Lower lobe of right lung (tissue), 2 donors: ENCODE measurements around the gene SPDYE6. TPM values are rescaled to one million over a fixed set of nuclear protein-coding genes. Genes with fewer than 3 reads are reported as not detected.
A peak's percentile ranks its signal among the peaks of the same experiment; 100 is the strongest.
"Not testable (repeated sequence)": the region's sequence is repeated elsewhere in the genome, so short reads cannot be mapped to it uniquely, and the experiment has no call there.

Source experiments
- ATAC-seq, 2 donors: fragments of 200-7000 bp; cut with Tn5 transposase; one replicate each; pipeline ENCODE4 v1.9.1; 2020 to 2022; ENCODE audit warnings: mild to moderate bottlenecking in 2 of 2, moderate library complexity in 2 of 2
- DNase-seq: peaks from one replicate; pipeline ENCODE4 v3.0.0-alpha.2; 2020
- H3K27ac ChIP-seq: fragments of 200-600 bp; one replicate; pipeline ENCODE4 v1.8.0; 2022
- H3K27me3 ChIP-seq: fragments of 200-600 bp; one replicate; pipeline ENCODE4 v1.8.0; 2022; ENCODE audit warnings: low read depth
- H3K36me3 ChIP-seq: fragments of 200-600 bp; one replicate; pipeline ENCODE4 v1.8.0; 2022; ENCODE audit warnings: mild to moderate bottlenecking
- H3K4me1 ChIP-seq: fragments of 200-600 bp; one replicate; pipeline ENCODE4 v1.8.0; 2022
- H3K4me3 ChIP-seq: fragments of 200-600 bp; one replicate; pipeline ENCODE4 v1.8.0; 2022; ENCODE audit warnings: mild to moderate bottlenecking
- H3K9me3 ChIP-seq: fragments of 200-600 bp; one replicate; pipeline ENCODE4 v1.8.0; 2022
- CTCF ChIP-seq: fragments of 200-600 bp; IDR thresholded peaks from one replicate; pipeline ENCODE4 v1.8.0; 2022; ENCODE audit warnings: antibody characterized with exemption, mild to moderate bottlenecking
- intact Hi-C: fragments of 100-400 bp; cut with DNase I; formaldehyde crosslinking; loops from one replicate; pipeline ENCODE4 v1.11.0; 2022
- total RNA-seq: library from RNA; stranded (reverse); fragmentation: NEBNext Ultra II Directional; extraction: Animal tissue kit (Norgen Biotek cat#: 25700); gene quantifications from one replicate; pipeline ENCODE4 v1.2.1, GENCODE V29; 2021
- donor health status: DM: no; HTN: yes; CAD: no; lungs with severe emphysema.

The SPDYE6 gene
- total RNA-seq, 1 donor from 2014 or later: not detected

- ATAC-seq, H3K4me1 ChIP-seq, H3K27me3 ChIP-seq, H3K9me3 ChIP-seq, intact Hi-C loops, DNase-seq, H3K36me3 ChIP-seq: not testable (repeated sequence)
- H3K4me3 ChIP-seq: peak overlapping the region; percentile 74
- peak overlapping the region; percentile 83 for H3K27ac ChIP-seq
Observed at GRCh38 chr7:102364394-102364886, 8.2 kb upstream of the SPDYE6 start.

- H3K4me3 ChIP-seq: peak overlapping the region; percentile 74
- H3K4me1 ChIP-seq, intact Hi-C loops, H3K27me3 ChIP-seq, H3K9me3 ChIP-seq, H3K36me3 ChIP-seq: not testable (repeated sequence)
- ATAC-seq (peak; percentile 100), DNase-seq (peak; percentile 97)
- H3K27ac ChIP-seq: peak overlapping the region; percentile 83
- peak; percentile 23 for TF ChIP-seq CTCF
Observed at GRCh38 chr7:102363549-102364393, 7.5 kb upstream of the SPDYE6 start.

GRCh38 chr7:102346983-102347382, 9.3 kb downstream of the SPDYE6 start:
- H3K27me3 ChIP-seq, H3K36me3 ChIP-seq, DNase-seq, H3K4me3 ChIP-seq, H3K27ac ChIP-seq, H3K9me3 ChIP-seq, H3K4me1 ChIP-seq, intact Hi-C loops, ATAC-seq: not testable (repeated sequence)

- H3K27me3 ChIP-seq, DNase-seq, H3K4me1 ChIP-seq, H3K27ac ChIP-seq, H3K36me3 ChIP-seq, ATAC-seq, H3K9me3 ChIP-seq, intact Hi-C loops, H3K4me3 ChIP-seq: not testable (repeated sequence)
Observed at GRCh38 chr7:102340599-102341368, 15.5 kb downstream of the SPDYE6 start.

- ATAC-seq, H3K36me3 ChIP-seq, H3K9me3 ChIP-seq, intact Hi-C loops, H3K4me3 ChIP-seq, H3K27ac ChIP-seq, DNase-seq, H3K27me3 ChIP-seq, H3K4me1 ChIP-seq: not testable (repeated sequence)
Observed at GRCh38 chr7:102337420-102337819, 18.8 kb downstream of the SPDYE6 start.

GRCh38 chr7:102337002-102337401, 19.2 kb downstream of the SPDYE6 start:
- H3K4me3 ChIP-seq, intact Hi-C loops, H3K9me3 ChIP-seq: not testable (repeated sequence)

GRCh38 chr7:102335574-102335973, 20.7 kb downstream of the SPDYE6 start:
- H3K9me3 ChIP-seq, H3K36me3 ChIP-seq, H3K4me3 ChIP-seq, ATAC-seq, DNase-seq, H3K27me3 ChIP-seq, H3K27ac ChIP-seq, intact Hi-C loops, H3K4me1 ChIP-seq: not testable (repeated sequence)

More at GRCh38 chr7:102337002-102337401, 19.2 kb downstream of the SPDYE6 start:
- DNase-seq, H3K27ac ChIP-seq, ATAC-seq, H3K27me3 ChIP-seq, H3K36me3 ChIP-seq, H3K4me1 ChIP-seq: not testable (repeated sequence)

GRCh38 chr7:102330666-102331460, 25.4 kb downstream of the SPDYE6 start:
- intact Hi-C loops, H3K27me3 ChIP-seq, H3K36me3 ChIP-seq, H3K4me3 ChIP-seq, H3K4me1 ChIP-seq, H3K27ac ChIP-seq, ATAC-seq, DNase-seq, H3K9me3 ChIP-seq: not testable (repeated sequence)

- intact Hi-C loops, H3K27me3 ChIP-seq, H3K27ac ChIP-seq, H3K4me3 ChIP-seq, H3K36me3 ChIP-seq, H3K9me3 ChIP-seq, H3K4me1 ChIP-seq, DNase-seq: not testable (repeated sequence)
- ATAC-seq: peak in 1 of 2 donors; percentile 28
Observed at GRCh38 chr7:102329366-102329765, 26.9 kb downstream of the SPDYE6 start.

- H3K36me3 ChIP-seq, intact Hi-C loops, H3K27ac ChIP-seq, H3K4me3 ChIP-seq, ATAC-seq, DNase-seq, H3K9me3 ChIP-seq, H3K27me3 ChIP-seq, H3K4me1 ChIP-seq: not testable (repeated sequence)
Observed at GRCh38 chr7:102328863-102329262, 27.4 kb downstream of the SPDYE6 start.

- H3K9me3 ChIP-seq, ATAC-seq, H3K27ac ChIP-seq, intact Hi-C loops, H3K36me3 ChIP-seq, H3K4me1 ChIP-seq, H3K27me3 ChIP-seq, DNase-seq, H3K4me3 ChIP-seq: not testable (repeated sequence)
Observed at GRCh38 chr7:102327183-102327582, 29.1 kb downstream of the SPDYE6 start.
